ENCODE results near the gene INTS1.

Gene INTS1

GRCh38 chr7:1486571-1486970 is 17.6 kb downstream of the INTS1 start:
- no peak for DNase-seq

- no peak for DNase-seq
Measured at GRCh38 chr7:1485156-1485555, 19.0 kb downstream of the INTS1 start.

GRCh38 chr7:1484569-1484968 is 19.6 kb downstream of the INTS1 start:
- no peak for DNase-seq

DNA sequence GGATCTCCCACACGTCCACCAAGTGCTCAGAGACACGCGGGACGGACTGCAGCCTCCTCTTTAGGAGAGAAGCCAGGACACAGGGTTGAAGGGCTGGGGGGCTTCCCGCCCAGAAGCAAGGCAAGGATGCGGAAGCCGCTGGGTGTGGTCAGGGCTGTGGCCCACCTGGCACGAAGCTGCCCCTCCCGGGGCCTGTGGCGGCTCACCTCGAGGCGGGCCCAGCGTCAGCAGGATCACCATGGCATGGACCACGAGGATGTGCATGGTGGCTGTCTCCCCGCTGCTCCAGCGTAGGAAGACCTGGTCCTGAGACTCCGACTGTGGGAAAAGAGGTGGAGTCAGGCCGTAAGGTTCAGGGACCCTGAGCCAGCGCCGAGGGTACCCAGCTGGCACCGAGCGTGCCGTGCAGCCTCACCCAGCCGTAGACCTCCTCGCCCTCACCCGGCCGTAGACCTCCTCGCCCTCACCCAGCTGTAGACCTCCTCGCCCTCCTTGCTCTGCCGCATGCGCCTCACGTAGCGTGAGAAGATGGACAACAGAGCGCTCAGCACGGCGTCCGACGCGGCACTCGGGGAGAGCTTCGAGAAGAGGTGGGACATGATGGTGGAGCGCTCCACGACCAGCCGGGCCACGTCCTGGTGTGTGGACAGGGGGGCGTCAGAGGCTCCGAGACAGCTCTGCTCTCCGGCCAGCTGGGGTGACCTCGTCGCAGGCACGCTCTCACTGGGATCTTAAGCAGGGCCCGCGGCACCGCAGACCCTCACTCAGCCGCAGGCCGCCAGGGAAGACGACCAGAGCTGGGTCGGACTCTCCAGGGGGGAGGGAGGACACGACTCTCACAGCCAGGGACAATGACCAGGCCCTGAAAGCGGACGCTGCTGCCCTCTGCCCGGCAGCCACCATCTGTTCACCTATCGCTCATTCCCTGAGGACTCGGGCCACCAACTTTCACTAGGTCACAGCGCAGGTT is 20.4 kb downstream of the INTS1 start:
- DNase-seq: no peak

DNA sequence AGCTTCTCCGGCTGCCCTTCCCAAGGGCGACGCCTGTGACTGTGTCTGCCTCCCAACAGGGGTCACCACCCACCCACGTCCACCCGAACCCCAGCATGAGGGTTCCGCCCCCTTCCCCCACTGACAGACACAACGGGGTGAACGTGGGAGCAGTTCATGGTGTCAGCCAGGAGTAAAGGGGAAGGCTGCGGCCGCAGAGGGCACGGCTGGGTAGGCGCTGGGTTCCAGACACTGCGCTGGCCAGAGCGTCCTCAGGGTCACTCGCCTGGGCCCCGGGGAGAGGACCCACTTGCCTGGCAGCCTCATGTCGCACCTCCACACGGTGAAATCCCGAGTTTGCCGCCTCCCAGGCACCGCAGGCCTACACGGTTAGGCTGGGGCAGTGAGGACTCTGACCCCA is 21.1 kb downstream of the INTS1 start:
- no peak for DNase-seq

DNA sequence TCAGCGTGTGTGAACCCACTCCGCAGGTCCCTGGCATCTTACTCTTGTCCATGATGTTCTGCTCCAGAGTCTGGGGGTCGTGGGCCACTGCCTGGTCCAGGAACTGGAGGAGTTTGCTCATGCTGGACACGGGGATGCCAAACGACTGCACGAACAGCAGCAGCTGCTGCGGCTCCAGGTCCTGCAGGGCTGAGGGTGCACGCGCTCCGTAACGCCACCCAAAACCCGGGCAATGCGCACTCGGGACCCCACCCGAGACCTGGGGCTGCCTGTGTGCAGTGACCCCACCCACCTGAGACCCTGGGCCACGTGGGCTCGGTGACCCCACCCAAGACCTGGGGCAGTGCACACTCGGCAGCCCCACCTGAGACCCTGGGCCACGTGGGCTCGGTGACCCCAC is 22.9 kb downstream of the INTS1 start:
- no peak for DNase-seq

GRCh38 chr7:1480670-1481069 is 23.5 kb downstream of the INTS1 start:
- DNase-seq: no peak

- DNase-seq: no peak
Measured at GRCh38 chr7:1479287-1479686, 24.9 kb downstream of the INTS1 start.

- DNase-seq: no peak
Measured at GRCh38 chr7:1478480-1478879, 25.7 kb downstream of the INTS1 start.

GRCh38 chr7:1476859-1477258 is 27.3 kb downstream of the INTS1 start:
- no peak for DNase-seq

DNA sequence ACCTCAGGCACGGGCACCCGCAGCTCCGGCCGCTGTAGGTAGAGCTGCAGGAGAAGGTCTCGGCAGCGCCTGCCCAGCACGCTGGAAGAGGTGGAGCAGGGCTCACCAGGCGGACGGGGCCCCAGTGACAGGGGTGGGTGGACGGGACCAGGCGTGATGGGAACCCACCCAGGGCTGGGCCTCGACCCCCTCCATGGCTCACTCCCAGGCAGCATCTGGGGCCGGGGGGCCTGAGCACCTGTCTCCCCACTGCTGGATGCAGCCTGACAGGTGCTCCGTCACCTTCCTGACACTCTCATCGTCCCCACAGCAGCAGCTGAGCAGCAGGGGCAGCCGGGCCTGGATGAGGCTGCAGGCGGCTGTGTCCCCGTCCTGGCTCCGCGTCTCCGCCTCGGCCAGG is 28.2 kb downstream of the INTS1 start:
- DNase-seq: no peak

GRCh38 chr7:1475393-1475792 is 28.8 kb downstream of the INTS1 start:
- no peak for DNase-seq

GRCh38 chr7:1474736-1475135 is 29.5 kb downstream of the INTS1 start:
- DNase-seq: no peak

GRCh38 chr7:1473864-1474512 is 30.2 kb downstream of the INTS1 start:
- peak; percentile 59 for DNase-seq

- no peak for DNase-seq
Measured at GRCh38 chr7:1470901-1471300, 33.3 kb downstream of the INTS1 start.

- DNase-seq: no peak
Measured at GRCh38 chr7:1468643-1469298, 35.4 kb downstream of the INTS1 start.

- no peak for DNase-seq
Measured at GRCh38 chr7:1468203-1468602, 36.0 kb downstream of the INTS1 start.

- DNase-seq: no peak
Measured at GRCh38 chr7:1466524-1467271, 37.5 kb downstream of the INTS1 start.

- DNase-seq: no peak
Measured at GRCh38 chr7:1464694-1465093, 39.5 kb downstream of the INTS1 start.

DNA sequence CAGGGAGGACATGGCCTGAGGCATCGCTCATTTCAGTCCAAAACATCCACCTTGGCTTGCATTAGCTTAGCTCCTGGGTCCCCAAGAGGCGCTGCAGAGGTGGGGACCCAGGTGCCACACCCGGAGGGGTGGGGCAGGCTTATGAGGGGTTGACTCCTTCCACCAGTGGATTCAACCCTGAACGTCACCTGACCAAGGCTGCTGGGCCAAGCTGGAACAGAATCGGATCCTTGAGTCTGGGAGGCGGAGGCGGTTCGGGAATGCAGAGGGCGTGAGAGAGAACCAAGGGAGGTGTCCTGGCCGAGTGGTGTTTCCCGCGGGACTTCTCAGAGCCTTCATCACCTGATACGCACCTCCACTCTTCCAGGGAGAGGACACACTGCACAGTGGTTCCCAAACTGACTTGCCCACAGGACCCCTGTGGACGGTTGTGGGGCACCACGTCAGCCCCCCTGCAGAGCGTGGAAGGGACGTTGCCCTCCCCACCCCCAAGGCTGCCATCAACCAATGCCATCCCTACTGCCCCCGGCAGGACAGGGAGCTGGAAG is 40.4 kb downstream of the INTS1 start:
- DNase-seq: no peak

GRCh38 chr7:1461646-1462375 is 42.4 kb downstream of the INTS1 start:
- no peak for DNase-seq

Data from GF-D8 (cell line).